Measurements from ENCODE around the gene TREH. TPM values are rescaled to one million over a fixed set of nuclear protein-coding genes. Genes with fewer than 3 reads are reported as not detected.
"Not testable (repeated sequence)": the region's sequence is repeated elsewhere in the genome, so short reads cannot be mapped to it uniquely, and the experiment has no call there.

TREH gene
- total RNA-seq, 1 donor from 2014 or later = not detected

- POLR2A ChIA-PET = interaction anchor here (0.5 to 0.9 kb wide), 4 partner anchors 11 to 454 kb away, joined by 3 to 9 read pairs (median 4); no protein-coding TSS in a partner anchor
Measured at GRCh38 chr11:118612378-118612777, 67.1 kb downstream of the TREH start.

GRCh38 chr11:118611433-118611795 lies 68.0 kb downstream of the TREH start:
- POLR2A ChIA-PET; H3K27ac Mint-ChIP-seq; H3K9me3 Mint-ChIP-seq; DNase-seq; ATAC-seq (ENCODE audit: low read depth); H3K36me3 Mint-ChIP-seq (ENCODE audit: low read depth): not testable (repeated sequence)
- Mint-ChIP-seq H3K27me3 (peaks cover 35% of the 10 kb centered on the region), H3K4me3 (peak overlapping the region; percentile 79), H3K4me1 (peaks cover 26% of the 10 kb centered on the region)
- CTCF ChIA-PET = interaction anchor here (1.0 to 3.0 kb wide), 2 partner anchors 12 to 17 kb away, joined by 3 to 12 read pairs; no protein-coding TSS in a partner anchor
- intact Hi-C loops (cut with micrococcal nuclease) = loop anchor here (1.0 kb wide), 2 partner anchors 16 to 466 kb away; no protein-coding TSS in a partner anchor

More at GRCh38 chr11:118612378-118612777, 67.1 kb downstream of the TREH start:
- no peaks in the 10 kb centered on the region for H3K9me3 Mint-ChIP-seq
- CTCF ChIA-PET = interaction anchor here (1.0 to 3.0 kb wide), 4 partner anchors 10 to 238 kb away, joined by 3 to 12 read pairs (median 3); no protein-coding TSS in a partner anchor
- no peak for DNase-seq
- peaks cover 22% of the 10 kb centered on the region for H3K4me1 Mint-ChIP-seq
- H3K27me3 Mint-ChIP-seq = peaks cover 35% of the 10 kb centered on the region
- H3K27ac Mint-ChIP-seq = no peak overlapping the region
- ATAC-seq (ENCODE audit: low read depth) = no peak
- no peaks in the 10 kb centered on the region for H3K36me3 Mint-ChIP-seq (ENCODE audit: low read depth)
- intact Hi-C loops (cut with micrococcal nuclease) = no loop called here
- no peak overlapping the region for H3K4me3 Mint-ChIP-seq
- TF ChIP-seq CTCF (IDR thresholded peaks at IDR 0.05) = no peak

- intact Hi-C loops (cut with micrococcal nuclease) = loop anchor here (1.0 kb wide), 3 partner anchors 16 to 466 kb away; partner anchors contain the start of gene ARCN1
- CTCF ChIA-PET = interaction anchor here (3.0 kb wide), 1 partner anchor 16 kb away, joined by 12 read pairs; no protein-coding TSS in a partner anchor
- peak; percentile 59 for ATAC-seq (ENCODE audit: low read depth)
- Mint-ChIP-seq H3K9me3 (no peaks in the 10 kb centered on the region), H3K4me1 (peaks cover 26% of the 10 kb centered on the region), H3K27me3 (peaks cover 35% of the 10 kb centered on the region), H3K27ac (no peak overlapping the region), H3K4me3 (peak overlapping the region; percentile 79), H3K36me3 (ENCODE audit: low read depth) (no peaks in the 10 kb centered on the region)
- peak; percentile 46 for TF ChIP-seq CTCF (IDR thresholded peaks at IDR 0.05)
- POLR2A ChIA-PET = no interaction called here
- peak; percentile 83 for DNase-seq
Measured at GRCh38 chr11:118610773-118611432, 68.5 kb downstream of the TREH start.

GRCh38 chr11:118610225-118610772 lies 69.2 kb downstream of the TREH start:
- H3K9me3 Mint-ChIP-seq = no peaks in the 10 kb centered on the region
- ChIA-PET CTCF (interaction anchor here (3.0 kb wide), 1 partner anchor 15 kb away, joined by 12 read pairs; no protein-coding TSS in a partner anchor), POLR2A (interaction anchor here (0.6 kb wide), 1 partner anchor 267 kb away, joined by 3 read pairs; no protein-coding TSS in a partner anchor)
- ATAC-seq (ENCODE audit: low read depth) (no peak), DNase-seq (peak; percentile 24)
- no peaks in the 10 kb centered on the region for H3K36me3 Mint-ChIP-seq (ENCODE audit: low read depth)
- peaks cover 33% of the 10 kb centered on the region for H3K27me3 Mint-ChIP-seq
- TF ChIP-seq CTCF (IDR thresholded peaks at IDR 0.05) = no peak
- peaks cover 26% of the 10 kb centered on the region for H3K4me1 Mint-ChIP-seq
- H3K27ac Mint-ChIP-seq = no peak overlapping the region
- H3K4me3 Mint-ChIP-seq = peak overlapping the region; percentile 80
- intact Hi-C loops (cut with micrococcal nuclease) = loop anchor here (1.0 kb wide), 1 partner anchor 38 kb away; the partner anchor contains the start of gene ARCN1

GRCh38 chr11:118609380-118610224 lies 69.8 kb downstream of the TREH start:
- ATAC-seq (ENCODE audit: low read depth) (peak; percentile 5), DNase-seq (peak; percentile 39)
- Mint-ChIP-seq H3K4me3 (peak overlapping the region; percentile 80), H3K36me3 (ENCODE audit: low read depth) (no peaks in the 10 kb centered on the region), H3K27ac (peak overlapping the region; percentile 48), H3K9me3 (no peaks in the 10 kb centered on the region), H3K4me1 (peaks cover 26% of the 10 kb centered on the region), H3K27me3 (peaks cover 30% of the 10 kb centered on the region)
- POLR2A ChIA-PET = interaction anchor here (0.6 to 1.9 kb wide), 5 partner anchors 10 to 1379 kb away, joined by 3 to 8 read pairs (median 3); partner anchors contain the start of gene ARCN1
- intact Hi-C loops (cut with micrococcal nuclease) = loop anchor here (1.0 to 2.0 kb wide), 2 partner anchors 37 to 171 kb away; partner anchors contain the start of gene ARCN1
- no peak for TF ChIP-seq CTCF (IDR thresholded peaks at IDR 0.05)
- CTCF ChIA-PET = interaction anchor here (0.9 to 3.0 kb wide), 6 partner anchors 15 to 465 kb away, joined by 3 to 12 read pairs (median 3); partner anchors contain the start of gene ARCN1

Measured in activated B cell treated with CpG ODN at 0.5 μM for 24 hours (primary cell).